ENCODE data around the gene LIM2.

Gene LIM2

GRCh38 chr19:51354103-51354741 is 33.6 kb downstream of the LIM2 start:
- ChIA-PET POLR2A (ENCODE audit: low non-redundant PET) (no interaction called here), CTCF (no interaction called here)
- no peak for DNase-seq (ENCODE audit: low spot score)
- no peak for TF ChIP-seq CTCF (conservative IDR thresholded peaks at IDR 0.05; ENCODE audit: low read depth)
- no peak overlapping the region for H3K27ac ChIP-seq

GRCh38 chr19:51352783-51353360 is 34.9 kb downstream of the LIM2 start:
- POLR2A ChIA-PET (ENCODE audit: low non-redundant PET), result no interaction called here
- CTCF ChIA-PET, result no interaction called here
- peak overlapping the region; percentile 81 for H3K27ac ChIP-seq
- TF ChIP-seq CTCF (conservative IDR thresholded peaks at IDR 0.05; ENCODE audit: low read depth), result no peak
- DNase-seq (ENCODE audit: low spot score), result no peak

GRCh38 chr19:51351266-51351990 is 36.3 kb downstream of the LIM2 start:
- CTCF ChIA-PET, result interaction anchor here (0.8 kb wide), 1 partner anchor 70 kb away, joined by 3 read pairs; no protein-coding TSS in a partner anchor
- TF ChIP-seq CTCF (conservative IDR thresholded peaks at IDR 0.05; ENCODE audit: low read depth), result no peak
- POLR2A ChIA-PET (ENCODE audit: low non-redundant PET), result no interaction called here
- H3K27ac ChIP-seq, result peak overlapping the region; percentile 81
- no peak for DNase-seq (ENCODE audit: low spot score)

GRCh38 chr19:51347209-51347928 is 40.4 kb downstream of the LIM2 start:
- DNase-seq (ENCODE audit: low spot score), result no peak
- no peak overlapping the region for H3K27ac ChIP-seq
- POLR2A ChIA-PET (ENCODE audit: low non-redundant PET), result no interaction called here
- TF ChIP-seq CTCF (conservative IDR thresholded peaks at IDR 0.05; ENCODE audit: low read depth), result no peak
- CTCF ChIA-PET, result no interaction called here

- no peak for TF ChIP-seq CTCF (conservative IDR thresholded peaks at IDR 0.05; ENCODE audit: low read depth)
These were observed 41.0 kb downstream of the LIM2 start for GRCh38 chr19:51346742-51347141.

GRCh38 chr19:51345076-51345620 is 42.6 kb downstream of the LIM2 start:
- ChIA-PET CTCF (interaction anchor here (0.6 kb wide), 1 partner anchor 17 kb away, joined by 3 read pairs; no protein-coding TSS in a partner anchor), POLR2A (ENCODE audit: low non-redundant PET) (no interaction called here)
- peak overlapping the region; percentile 31 for H3K27ac ChIP-seq
- DNase-seq (ENCODE audit: low spot score), result no peak
- TF ChIP-seq CTCF (conservative IDR thresholded peaks at IDR 0.05; ENCODE audit: low read depth), result no peak

More at GRCh38 chr19:51346742-51347141, 41.0 kb downstream of the LIM2 start:
- DNase-seq (ENCODE audit: low spot score), result no peak
- no peak overlapping the region for H3K27ac ChIP-seq
- CTCF ChIA-PET, result no interaction called here
- POLR2A ChIA-PET (ENCODE audit: low non-redundant PET), result no interaction called here
